Measurements from ENCODE around the gene HAND1. TPM values are rescaled to one million over a fixed set of nuclear protein-coding genes. Genes with fewer than 3 reads are reported as not detected.
A peak's percentile ranks its signal among the peaks of the same experiment; 100 is the strongest.
"Not testable (repeated sequence)": the region's sequence is repeated elsewhere in the genome, so short reads cannot be mapped to it uniquely, and the experiment has no call there.

Gene HAND1
- total RNA-seq, 2 experiments from 2014 or later, result not detected

- peaks cover 45% of the 10 kb centered on the region for H3K27me3 Mint-ChIP-seq
- POLR2A ChIA-PET, result no interaction called here
Observed at GRCh38 chr5:154517181-154517580, 39.2 kb upstream of the HAND1 start.

GRCh38 chr5:154516475-154516874 lies 38.4 kb upstream of the HAND1 start:
- CTCF ChIA-PET, result no interaction called here
- no peak for DNase-seq
- H3K36me3 Mint-ChIP-seq, result no peaks in the 10 kb centered on the region
- peaks cover 40% of the 10 kb centered on the region for H3K27me3 Mint-ChIP-seq
- no peak overlapping the region for H3K27ac Mint-ChIP-seq
- H3K9me3 Mint-ChIP-seq, result no peaks in the 10 kb centered on the region
- peaks cover 16% of the 10 kb centered on the region for H3K4me1 Mint-ChIP-seq (ENCODE audit: low read depth)
- H3K4me3 Mint-ChIP-seq, result no peak overlapping the region
- POLR2A ChIA-PET, result no interaction called here
- intact Hi-C loops (cut with micrococcal nuclease), result no loop called here

More at GRCh38 chr5:154517181-154517580, 39.2 kb upstream of the HAND1 start:
- no peak overlapping the region for H3K4me3 Mint-ChIP-seq
- intact Hi-C loops (cut with micrococcal nuclease), result no loop called here
- H3K9me3 Mint-ChIP-seq, result no peaks in the 10 kb centered on the region
- H3K27ac Mint-ChIP-seq, result no peak overlapping the region
- DNase-seq, result no peak
- no peaks in the 10 kb centered on the region for H3K36me3 Mint-ChIP-seq
- peaks cover 16% of the 10 kb centered on the region for H3K4me1 Mint-ChIP-seq (ENCODE audit: low read depth)
- CTCF ChIA-PET, result no interaction called here

- intact Hi-C loops (cut with micrococcal nuclease), result loop anchor here (1.0 kb wide), 1 partner anchor 28 kb away; no protein-coding TSS in a partner anchor
- CTCF ChIA-PET, H3K36me3 Mint-ChIP-seq, H3K27ac Mint-ChIP-seq, POLR2A ChIA-PET, H3K9me3 Mint-ChIP-seq, H3K4me3 Mint-ChIP-seq: not testable (repeated sequence)
- peak; percentile 43 for DNase-seq
- Mint-ChIP-seq H3K4me1 (ENCODE audit: low read depth) (peaks cover 16% of the 10 kb centered on the region), H3K27me3 (peaks cover 39% of the 10 kb centered on the region)
Observed at GRCh38 chr5:154515488-154515887, 37.5 kb upstream of the HAND1 start.

- peaks cover 16% of the 10 kb centered on the region for H3K4me1 Mint-ChIP-seq (ENCODE audit: low read depth)
- H3K9me3 Mint-ChIP-seq, result no peaks in the 10 kb centered on the region
- DNase-seq, result peak; percentile 22
- H3K27ac Mint-ChIP-seq, result no peak overlapping the region
- intact Hi-C loops (cut with micrococcal nuclease), result no loop called here
- CTCF ChIA-PET, result no interaction called here
- H3K4me3 Mint-ChIP-seq, result no peak overlapping the region
- no peaks in the 10 kb centered on the region for H3K36me3 Mint-ChIP-seq
- peaks cover 35% of the 10 kb centered on the region for H3K27me3 Mint-ChIP-seq
- POLR2A ChIA-PET, result no interaction called here
Observed at GRCh38 chr5:154514331-154514730, 36.3 kb upstream of the HAND1 start.

GRCh38 chr5:154513669-154514084 lies 35.6 kb upstream of the HAND1 start:
- peak; percentile 40 for DNase-seq

GRCh38 chr5:154511984-154512383 lies 34.0 kb upstream of the HAND1 start:
- Mint-ChIP-seq H3K4me3 (no peak overlapping the region), H3K36me3 (no peaks in the 10 kb centered on the region), H3K27me3 (peaks cover 32% of the 10 kb centered on the region), H3K27ac (no peak overlapping the region), H3K9me3 (no peaks in the 10 kb centered on the region), H3K4me1 (ENCODE audit: low read depth) (peaks cover 16% of the 10 kb centered on the region)
- ChIA-PET POLR2A (no interaction called here), CTCF (interaction anchor here (0.6 to 2.4 kb wide), 3 partner anchors 9 to 98 kb away, joined by 3 to 18 read pairs (median 4); no protein-coding TSS in a partner anchor)
- intact Hi-C loops (cut with micrococcal nuclease), result no loop called here
- no peak for DNase-seq

More at GRCh38 chr5:154513669-154514084, 35.6 kb upstream of the HAND1 start:
- no peaks in the 10 kb centered on the region for H3K9me3 Mint-ChIP-seq
- H3K27me3 Mint-ChIP-seq, result peaks cover 37% of the 10 kb centered on the region
- no peak overlapping the region for H3K27ac Mint-ChIP-seq
- CTCF ChIA-PET, result no interaction called here
- intact Hi-C loops (cut with micrococcal nuclease), result no loop called here
- POLR2A ChIA-PET, result no interaction called here
- H3K36me3 Mint-ChIP-seq, result no peaks in the 10 kb centered on the region
- no peak overlapping the region for H3K4me3 Mint-ChIP-seq
- H3K4me1 Mint-ChIP-seq (ENCODE audit: low read depth), result peaks cover 16% of the 10 kb centered on the region

- H3K9me3 Mint-ChIP-seq, result no peaks in the 10 kb centered on the region
- no peak overlapping the region for H3K4me3 Mint-ChIP-seq
- peaks cover 36% of the 10 kb centered on the region for H3K27me3 Mint-ChIP-seq
- intact Hi-C loops (cut with micrococcal nuclease), result no loop called here
- ChIA-PET POLR2A (no interaction called here), CTCF (interaction anchor here (2.4 kb wide), 1 partner anchor 11 kb away, joined by 6 read pairs; no protein-coding TSS in a partner anchor)
- H3K27ac Mint-ChIP-seq, result no peak overlapping the region
- peaks cover 16% of the 10 kb centered on the region for H3K4me1 Mint-ChIP-seq (ENCODE audit: low read depth)
- no peak for DNase-seq
- no peaks in the 10 kb centered on the region for H3K36me3 Mint-ChIP-seq
Observed at GRCh38 chr5:154509784-154510555, 31.9 kb upstream of the HAND1 start.

- DNase-seq, result no peak
- no peak overlapping the region for H3K27ac Mint-ChIP-seq
- H3K4me3 Mint-ChIP-seq, result no peak overlapping the region
- intact Hi-C loops (cut with micrococcal nuclease), result no loop called here
- ChIA-PET CTCF (interaction anchor here (2.4 kb wide), 1 partner anchor 13 kb away, joined by 6 read pairs; no protein-coding TSS in a partner anchor), POLR2A (no interaction called here)
- H3K9me3 Mint-ChIP-seq, result no peaks in the 10 kb centered on the region
- H3K36me3 Mint-ChIP-seq, result no peaks in the 10 kb centered on the region
- no peaks in the 10 kb centered on the region for H3K4me1 Mint-ChIP-seq (ENCODE audit: low read depth)
- peaks cover 30% of the 10 kb centered on the region for H3K27me3 Mint-ChIP-seq
Observed at GRCh38 chr5:154508114-154508513, 30.1 kb upstream of the HAND1 start.

- ChIA-PET CTCF (no interaction called here), POLR2A (no interaction called here)
- intact Hi-C loops (cut with micrococcal nuclease), result no loop called here
- H3K27ac Mint-ChIP-seq, result no peak overlapping the region
- no peaks in the 10 kb centered on the region for H3K4me1 Mint-ChIP-seq (ENCODE audit: low read depth)
- H3K27me3 Mint-ChIP-seq, result peaks cover 32% of the 10 kb centered on the region
- H3K9me3 Mint-ChIP-seq, result no peaks in the 10 kb centered on the region
- DNase-seq, result no peak
- no peak overlapping the region for H3K4me3 Mint-ChIP-seq
- no peaks in the 10 kb centered on the region for H3K36me3 Mint-ChIP-seq
Observed at GRCh38 chr5:154506716-154507080, 28.7 kb upstream of the HAND1 start.

GRCh38 chr5:154506049-154506715 lies 28.2 kb upstream of the HAND1 start:
- intact Hi-C loops (cut with micrococcal nuclease), result no loop called here
- ChIA-PET CTCF (no interaction called here), POLR2A (no interaction called here)
- H3K36me3 Mint-ChIP-seq, result no peaks in the 10 kb centered on the region
- H3K27me3 Mint-ChIP-seq, result peaks cover 33% of the 10 kb centered on the region
- H3K9me3 Mint-ChIP-seq, result no peaks in the 10 kb centered on the region
- H3K4me1 Mint-ChIP-seq (ENCODE audit: low read depth), result no peaks in the 10 kb centered on the region
- DNase-seq, result no peak
- H3K4me3 Mint-ChIP-seq, result no peak overlapping the region
- no peak overlapping the region for H3K27ac Mint-ChIP-seq

GRCh38 chr5:154505567-154505966 lies 27.5 kb upstream of the HAND1 start:
- POLR2A ChIA-PET, result no interaction called here

GRCh38 chr5:154503698-154504039 lies 25.6 kb upstream of the HAND1 start:
- no peaks in the 10 kb centered on the region for H3K9me3 Mint-ChIP-seq
- H3K4me1 Mint-ChIP-seq (ENCODE audit: low read depth), result no peaks in the 10 kb centered on the region
- no peak for DNase-seq
- no peaks in the 10 kb centered on the region for H3K36me3 Mint-ChIP-seq
- intact Hi-C loops (cut with micrococcal nuclease), result no loop called here
- CTCF ChIA-PET, result interaction anchor here (0.7 kb wide), 1 partner anchor 17 kb away, joined by 3 read pairs; no protein-coding TSS in a partner anchor
- no peak overlapping the region for H3K27ac Mint-ChIP-seq
- peaks cover 23% of the 10 kb centered on the region for H3K27me3 Mint-ChIP-seq
- no peak overlapping the region for H3K4me3 Mint-ChIP-seq
- POLR2A ChIA-PET, result no interaction called here

More at GRCh38 chr5:154505567-154505966, 27.5 kb upstream of the HAND1 start:
- H3K27ac Mint-ChIP-seq, result no peak overlapping the region
- intact Hi-C loops (cut with micrococcal nuclease), result no loop called here
- no peak for DNase-seq
- no peaks in the 10 kb centered on the region for H3K9me3 Mint-ChIP-seq
- H3K4me3 Mint-ChIP-seq, result no peak overlapping the region
- peaks cover 32% of the 10 kb centered on the region for H3K27me3 Mint-ChIP-seq
- no peaks in the 10 kb centered on the region for H3K36me3 Mint-ChIP-seq
- CTCF ChIA-PET, result no interaction called here
- H3K4me1 Mint-ChIP-seq (ENCODE audit: low read depth), result no peaks in the 10 kb centered on the region

GRCh38 chr5:154502180-154502579 lies 24.2 kb upstream of the HAND1 start:
- H3K4me1 Mint-ChIP-seq (ENCODE audit: low read depth), result no peaks in the 10 kb centered on the region
- H3K27me3 Mint-ChIP-seq, result peaks cover 25% of the 10 kb centered on the region
- H3K36me3 Mint-ChIP-seq, result no peaks in the 10 kb centered on the region
- intact Hi-C loops (cut with micrococcal nuclease), result no loop called here
- POLR2A ChIA-PET, result no interaction called here
- DNase-seq, result no peak
- H3K9me3 Mint-ChIP-seq, result no peaks in the 10 kb centered on the region
- no peak overlapping the region for H3K27ac Mint-ChIP-seq
- CTCF ChIA-PET, result interaction anchor here (1.8 kb wide), 1 partner anchor 19 kb away, joined by 5 read pairs; no protein-coding TSS in a partner anchor
- H3K4me3 Mint-ChIP-seq, result no peak overlapping the region

Data from activated CD4-positive, alpha-beta memory T cell treated with anti-CD3 and anti-CD28 coated beads for 36 hours (primary cell).